Tibial nerve (tissue), 4 donors: ENCODE results near the gene MAP7D1.

Source experiments
- EP300 ChIP-seq, 2 donors: sonication (generic); formaldehyde crosslinking; IDR thresholded peaks; one replicate each; pipeline ENCODE4 v1.6.1; 2017; ENCODE audit warnings: antibody characterized with exemption in 2 of 2, mild to moderate bottlenecking in 1 of 2
- POLR2A ChIP-seq, 2 donors: fragments of 450-650 bp; IDR thresholded peaks; one replicate each; pipeline ENCODE4 v1.6.1; 2017; ENCODE audit warnings: antibody characterized with exemption in 2 of 2, mild to moderate bottlenecking in 2 of 2, moderate library complexity in 2 of 2
- TF ChIP-seq, protein P1 (sequence below), 5 experiments: fragments of 200-600 bp in 3 of 5; fragments of 450-650 bp in 2 of 5; sonication (generic) in 3 of 5; IDR thresholded peaks; one replicate each; pipeline ENCODE4 v1.5.1; 2016 to 2019; ENCODE audit warnings: antibody characterized with exemption in 5 of 5, mild to moderate bottlenecking in 3 of 5, moderate library complexity in 2 of 5

DNA sequence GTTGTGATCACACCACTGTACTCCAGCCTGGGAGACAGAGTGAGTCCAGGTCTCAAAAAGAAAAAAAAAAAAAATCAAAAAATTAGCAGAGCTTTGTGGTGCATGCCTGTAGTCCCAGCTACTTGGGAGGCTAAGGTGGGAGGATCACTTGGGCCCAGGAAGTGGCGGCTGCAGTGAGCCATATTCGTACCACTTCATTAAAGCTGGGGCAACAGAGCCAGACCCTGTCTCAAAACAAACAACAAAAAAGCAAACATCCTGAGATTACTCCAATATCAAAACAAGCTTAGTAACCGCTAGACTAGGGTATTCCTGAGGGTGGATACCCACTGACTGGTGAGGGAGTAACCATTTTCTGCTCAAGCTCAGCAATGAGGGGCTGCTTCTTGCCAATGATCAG lies 55.3 kb downstream of the MAP7D1 start:
- TF ChIP-seq, protein P1, sequence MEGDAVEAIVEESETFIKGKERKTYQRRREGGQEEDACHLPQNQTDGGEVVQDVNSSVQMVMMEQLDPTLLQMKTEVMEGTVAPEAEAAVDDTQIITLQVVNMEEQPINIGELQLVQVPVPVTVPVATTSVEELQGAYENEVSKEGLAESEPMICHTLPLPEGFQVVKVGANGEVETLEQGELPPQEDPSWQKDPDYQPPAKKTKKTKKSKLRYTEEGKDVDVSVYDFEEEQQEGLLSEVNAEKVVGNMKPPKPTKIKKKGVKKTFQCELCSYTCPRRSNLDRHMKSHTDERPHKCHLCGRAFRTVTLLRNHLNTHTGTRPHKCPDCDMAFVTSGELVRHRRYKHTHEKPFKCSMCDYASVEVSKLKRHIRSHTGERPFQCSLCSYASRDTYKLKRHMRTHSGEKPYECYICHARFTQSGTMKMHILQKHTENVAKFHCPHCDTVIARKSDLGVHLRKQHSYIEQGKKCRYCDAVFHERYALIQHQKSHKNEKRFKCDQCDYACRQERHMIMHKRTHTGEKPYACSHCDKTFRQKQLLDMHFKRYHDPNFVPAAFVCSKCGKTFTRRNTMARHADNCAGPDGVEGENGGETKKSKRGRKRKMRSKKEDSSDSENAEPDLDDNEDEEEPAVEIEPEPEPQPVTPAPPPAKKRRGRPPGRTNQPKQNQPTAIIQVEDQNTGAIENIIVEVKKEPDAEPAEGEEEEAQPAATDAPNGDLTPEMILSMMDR (IDR thresholded peaks at IDR 0.05), result no peak
- TF ChIP-seq POLR2A (IDR thresholded peaks at IDR 0.05) (no peak), EP300 (IDR thresholded peaks at IDR 0.05) (no peak)
